SH-SY5Y (cell line): ENCODE results near the gene AFF1.
A peak's percentile ranks its signal among the peaks of the same experiment; 100 is the strongest.

Experiments
- GATA2 ChIP-seq: IDR thresholded peaks from 2 replicates; pipeline ENCODE4 v1.6.1; 2011; ENCODE audit warnings: mild to moderate bottlenecking, low read depth, low read length
- GATA3 ChIP-seq: IDR thresholded peaks from 2 replicates; pipeline ENCODE4 v1.6.1; 2011; ENCODE audit warnings: low read depth, mild to moderate bottlenecking, low read length, moderate library complexity

Gene AFF1

DNA sequence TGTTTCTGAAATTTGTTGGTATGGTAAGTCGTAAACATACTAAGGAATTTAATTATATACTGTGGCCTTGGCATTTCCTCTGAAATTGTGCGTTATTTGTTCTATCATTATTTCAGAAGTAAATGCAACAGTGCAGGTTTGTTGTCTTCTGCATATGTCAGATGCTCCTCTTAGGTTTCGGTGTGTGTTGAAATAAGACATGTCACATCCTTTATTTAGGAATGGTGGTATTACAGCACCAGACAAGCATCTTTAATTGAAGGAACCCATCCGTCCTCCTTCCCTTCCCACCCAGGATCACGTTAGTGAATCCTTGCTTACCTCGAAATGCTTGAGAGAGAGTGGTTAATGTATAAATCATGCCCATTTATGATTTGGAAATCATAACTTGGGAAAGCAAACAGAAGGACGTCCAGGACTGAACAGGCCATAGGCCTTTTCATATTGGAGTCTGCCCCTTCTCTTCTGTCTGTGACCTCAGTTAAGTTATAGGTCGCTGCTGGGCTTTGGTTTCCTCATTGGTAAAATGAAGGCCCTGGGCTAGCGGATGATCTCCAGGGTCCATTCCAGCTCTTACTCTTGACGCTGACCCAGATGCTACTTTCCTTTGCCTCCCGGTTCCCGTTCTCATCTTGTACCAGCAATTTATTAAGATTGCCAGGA lies 151.5 kb downstream of the AFF1 start:
- TF ChIP-seq GATA2 = no peak
- no peak for TF ChIP-seq GATA3

DNA sequence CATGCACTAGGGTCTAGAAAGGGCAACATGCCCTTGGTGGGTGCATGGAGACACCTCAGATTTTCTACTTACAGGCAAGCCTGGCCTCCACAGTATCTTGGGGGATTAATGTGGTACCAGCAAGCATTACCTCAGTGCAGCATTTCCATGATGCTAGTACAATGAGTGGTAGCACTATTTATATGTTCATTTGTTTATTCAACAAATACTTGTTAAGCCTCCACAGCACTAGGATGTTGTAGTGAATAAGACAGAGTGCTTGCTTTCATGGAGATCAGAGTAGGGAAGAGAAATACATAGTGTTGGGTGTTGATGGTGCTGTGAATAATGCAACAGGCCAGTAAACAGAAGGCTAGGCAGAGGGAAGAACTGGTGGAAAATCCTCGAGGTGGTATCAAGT lies 152.2 kb downstream of the AFF1 start:
- TF ChIP-seq GATA3 = no peak
- TF ChIP-seq GATA2 = no peak

DNA sequence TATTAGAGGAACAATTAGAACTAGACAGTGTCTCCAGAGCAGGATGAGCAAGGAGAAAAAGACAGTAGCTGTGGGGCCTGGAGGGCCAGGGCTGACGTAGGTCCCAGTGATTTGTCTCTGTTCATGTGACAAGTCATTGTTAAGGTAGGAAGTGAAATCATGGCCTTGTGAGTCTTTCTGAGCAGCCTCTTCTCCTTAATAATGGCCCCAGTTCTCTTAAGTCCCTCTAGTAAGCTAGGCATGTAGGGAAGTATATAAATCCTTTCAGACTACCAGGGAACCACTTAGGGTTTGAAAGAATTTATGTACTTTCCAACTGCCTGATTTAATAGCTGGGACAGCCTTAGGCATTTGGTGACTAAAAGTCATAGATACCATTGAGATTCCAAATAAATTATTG lies 152.6 kb downstream of the AFF1 start:
- TF ChIP-seq GATA2 (no peak), GATA3 (no peak)

- no peak for TF ChIP-seq GATA2
- TF ChIP-seq GATA3 = no peak
Observed at GRCh38 chr4:87088186-87088585, 153.4 kb downstream of the AFF1 start.

DNA sequence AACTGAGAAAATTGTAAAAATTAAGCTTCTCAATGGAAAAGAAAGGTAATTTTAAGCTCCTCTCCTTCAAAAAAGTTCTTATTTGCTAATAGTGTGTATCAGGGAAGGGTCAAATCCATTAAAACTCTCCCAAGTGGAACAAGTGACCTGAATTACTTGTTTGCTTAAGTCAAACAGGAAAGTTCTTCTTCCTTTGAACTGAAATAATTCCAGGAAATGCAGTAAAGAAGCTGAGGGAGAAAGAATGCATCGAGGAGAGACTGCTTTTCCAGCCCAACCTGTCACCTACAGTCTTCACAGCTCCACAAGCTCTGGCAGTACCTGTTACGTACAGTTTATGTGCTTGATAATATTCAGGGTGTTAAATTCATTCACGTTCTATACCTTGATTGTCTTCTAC lies 154.6 kb downstream of the AFF1 start:
- TF ChIP-seq GATA2 (no peak), GATA3 (no peak)

DNA sequence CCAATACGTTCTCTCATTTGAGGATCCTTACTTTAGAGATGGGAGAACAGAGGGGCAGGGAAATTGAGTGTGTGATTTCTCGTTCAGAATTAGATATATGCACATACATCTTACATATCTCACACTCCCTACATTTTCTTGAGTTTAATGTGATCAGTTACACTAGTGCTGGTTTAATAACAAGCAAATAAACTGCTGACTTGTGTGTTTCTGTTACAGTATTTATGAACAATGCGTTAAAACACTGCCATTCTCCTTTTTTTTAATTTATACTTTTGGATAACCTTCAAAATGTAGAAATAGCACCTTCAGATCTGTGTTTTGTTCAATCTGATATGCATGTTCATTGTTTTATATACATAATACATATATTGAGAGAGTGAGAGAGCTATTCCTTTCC lies 155.5 kb downstream of the AFF1 start:
- no peak for TF ChIP-seq GATA3
- no peak for TF ChIP-seq GATA2

DNA sequence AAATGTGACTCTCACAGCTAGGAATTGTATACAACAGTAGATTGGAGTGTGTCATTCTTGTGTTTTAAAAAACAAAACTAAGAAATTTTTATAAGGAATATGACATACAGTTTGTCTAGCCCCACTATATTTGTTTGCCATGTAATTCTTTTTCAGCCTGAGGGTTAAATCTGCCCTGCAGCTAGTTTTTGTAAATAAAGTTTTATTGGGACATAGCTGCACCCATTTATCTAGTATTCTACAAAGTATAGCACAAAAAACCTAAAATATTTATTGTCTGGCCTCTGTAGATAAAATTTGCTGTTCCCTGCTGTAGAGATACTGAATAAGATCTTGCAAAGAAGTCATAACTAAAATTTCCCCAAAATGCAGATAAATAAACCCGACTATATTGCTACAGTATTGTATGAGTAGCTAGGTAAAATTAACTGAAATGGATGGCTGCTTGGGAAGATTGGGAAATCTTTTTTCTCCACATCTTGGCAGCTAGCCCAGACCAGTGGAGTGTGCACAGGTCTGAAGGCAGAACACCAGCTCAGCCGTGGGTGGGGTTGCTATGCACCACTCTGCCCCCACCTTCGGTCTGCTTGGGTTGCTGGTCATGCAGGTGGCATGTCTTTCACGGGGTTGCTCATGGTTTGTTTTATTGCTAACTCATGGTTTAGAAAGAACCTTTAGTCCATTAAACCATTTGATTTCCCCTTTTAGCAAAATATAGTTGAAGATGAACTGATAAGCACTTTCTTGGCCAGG lies 157.8 kb downstream of the AFF1 start:
- TF ChIP-seq GATA2 (no peak), GATA3 (peak; percentile 27; the same call in 1 of the 2 replicates)

DNA sequence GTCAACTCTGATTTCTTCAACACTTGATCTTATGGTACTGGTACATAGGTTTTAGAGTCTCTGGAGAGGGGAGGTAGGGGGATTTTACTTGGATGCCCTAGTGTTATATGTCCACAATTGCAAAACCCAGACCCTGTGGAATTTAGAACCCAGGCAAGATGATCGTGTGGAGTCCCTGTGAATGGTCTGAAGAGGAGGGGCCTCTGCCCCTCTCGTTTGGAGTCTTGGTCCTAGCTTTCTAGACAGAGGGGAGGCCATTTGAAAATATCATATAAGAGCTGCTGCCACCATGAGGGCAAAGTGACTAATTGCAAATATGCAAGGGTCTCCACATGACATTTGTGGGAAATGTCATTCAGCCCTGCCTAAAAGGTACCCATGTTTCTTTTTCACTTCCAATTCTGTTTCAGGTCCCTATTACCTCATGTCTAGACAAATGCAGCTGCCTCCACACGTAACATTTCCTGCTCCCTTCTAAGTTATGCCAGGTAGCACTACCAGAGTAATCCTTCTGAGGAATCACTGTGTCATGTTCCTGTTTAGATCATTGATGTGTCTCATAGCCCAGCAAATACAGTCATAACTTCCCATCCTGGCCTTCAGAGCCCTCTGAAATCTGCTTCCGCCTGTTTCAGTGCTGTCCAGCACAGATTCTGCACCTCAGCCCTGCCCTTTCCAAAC lies 158.8 kb downstream of the AFF1 start:
- TF ChIP-seq GATA2 (no peak), GATA3 (no peak)

DNA sequence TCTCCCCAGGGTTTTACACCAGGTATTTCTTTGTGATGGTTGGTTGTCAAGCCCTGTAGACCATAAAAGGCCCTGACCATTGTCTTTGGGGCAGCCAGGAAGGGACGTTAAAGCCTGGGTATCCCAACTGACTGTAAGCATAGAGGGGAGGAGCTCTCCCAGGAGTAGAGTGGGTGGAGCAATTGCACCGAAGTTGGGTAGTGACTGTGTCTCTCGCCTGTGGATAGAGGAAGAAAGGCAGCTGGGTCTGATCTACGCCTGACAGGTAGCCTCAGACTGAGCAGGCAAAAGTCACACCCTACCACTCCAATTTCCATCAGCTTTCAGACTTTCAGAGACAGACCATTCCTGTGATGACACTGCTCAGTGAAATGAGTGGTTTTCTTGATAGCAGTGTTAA lies 162.3 kb downstream of the AFF1 start:
- TF ChIP-seq GATA3 = no peak
- no peak for TF ChIP-seq GATA2

- TF ChIP-seq GATA3 = no peak
- no peak for TF ChIP-seq GATA2
Observed at GRCh38 chr4:87100168-87100567, 165.4 kb downstream of the AFF1 start.

DNA sequence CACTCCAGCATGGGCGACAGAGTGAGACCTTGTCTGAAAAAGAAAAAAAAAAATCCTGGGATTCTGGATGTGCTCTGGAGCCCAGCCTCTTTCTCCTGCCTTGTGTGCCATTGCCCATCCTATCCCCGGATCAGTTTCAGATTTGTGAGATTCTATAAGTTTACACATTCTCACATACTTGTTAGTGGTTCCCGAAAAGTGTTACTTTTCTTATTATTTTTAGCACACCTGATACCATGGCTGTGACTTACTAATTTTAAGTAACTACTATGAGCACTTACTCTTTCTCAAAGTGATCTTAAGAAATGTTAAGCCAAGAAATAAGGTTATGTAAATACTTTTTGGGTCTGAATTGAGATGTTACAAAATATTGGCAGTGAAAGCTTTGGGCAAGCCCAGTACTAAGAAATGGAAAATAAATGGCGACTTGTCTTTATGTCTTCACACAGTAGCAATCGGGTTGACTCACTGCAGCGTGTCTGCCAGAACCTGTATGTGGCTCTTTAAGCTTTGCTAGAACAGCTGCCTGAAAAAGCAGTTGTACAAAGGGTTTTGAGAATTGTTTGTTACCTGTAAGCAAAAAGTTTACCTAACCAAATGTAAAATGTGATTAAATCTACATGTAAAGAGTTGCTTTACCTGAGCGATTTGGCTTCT lies 166.9 kb downstream of the AFF1 start:
- TF ChIP-seq GATA2 = no peak

DNA sequence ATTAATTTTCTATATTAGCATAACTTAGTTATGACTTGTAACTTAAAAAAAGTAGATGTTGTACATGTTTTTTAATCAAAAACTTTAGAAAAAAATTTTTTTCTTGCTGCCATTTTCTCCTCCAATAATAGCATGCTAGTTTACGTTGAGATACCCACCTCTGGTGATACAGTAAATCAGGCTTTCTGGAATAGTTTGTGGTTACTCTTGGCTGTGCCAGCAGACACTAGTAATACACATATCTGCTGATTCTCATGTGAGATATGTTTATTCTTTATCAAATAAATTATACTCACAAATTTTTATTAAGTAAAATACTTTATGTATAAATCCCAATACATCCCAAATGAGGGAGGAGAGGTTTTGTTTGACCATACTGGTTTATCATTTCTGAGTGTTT lies 168.3 kb downstream of the AFF1 start:
- TF ChIP-seq GATA2 (no peak), GATA3 (no peak)

GRCh38 chr4:87103691-87104187 lies 168.9 kb downstream of the AFF1 start:
- TF ChIP-seq GATA3 (no peak), GATA2 (no peak)

DNA sequence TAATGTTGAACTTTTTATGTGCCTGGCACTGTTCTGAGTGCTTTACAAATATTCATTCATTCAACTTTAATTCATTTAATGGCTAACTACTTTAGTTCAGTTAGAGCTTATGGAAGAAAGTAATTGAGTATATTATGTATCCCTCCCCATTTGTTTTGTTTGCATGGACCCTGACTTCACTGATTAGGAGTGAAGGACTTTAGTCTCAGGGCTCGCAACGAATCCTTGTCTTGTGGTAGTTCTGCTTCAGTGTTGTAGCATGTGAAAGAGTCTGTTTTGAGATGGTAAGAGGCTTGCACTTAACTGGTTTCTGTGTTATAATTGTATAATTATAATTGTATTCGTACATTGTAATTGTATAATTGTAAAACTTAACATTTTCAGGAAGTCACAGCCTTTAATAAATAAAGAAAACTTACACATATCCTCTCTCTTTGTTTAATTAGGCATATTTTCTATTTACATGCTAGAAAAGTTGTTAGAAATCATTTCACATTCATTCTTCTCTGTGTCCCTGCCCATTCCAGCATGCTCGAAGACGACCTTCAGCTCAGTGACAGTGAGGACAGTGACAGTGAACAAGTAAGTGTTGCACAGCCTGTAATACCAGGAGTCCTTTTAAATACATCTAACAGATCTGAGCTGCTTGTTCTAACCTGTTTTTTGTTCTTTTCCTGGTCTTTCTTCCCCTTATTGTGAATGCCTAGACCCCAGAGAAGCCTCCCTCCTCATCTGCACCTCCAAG lies 170.5 kb downstream of the AFF1 start:
- no peak for TF ChIP-seq GATA3
- TF ChIP-seq GATA2 = no peak

GRCh38 chr4:87108142-87108546 lies 173.3 kb downstream of the AFF1 start:
- no peak for TF ChIP-seq GATA2
